HepG2 (cell line): ENCODE measurements around the gene UQCC2. TPM values are rescaled to one million over a fixed set of nuclear protein-coding genes. Genes with fewer than 3 reads are reported as not detected.

ENCODE experiments used
- ATAC-seq: fragments of 200-7000 bp; cut with Tn5 transposase; 3 replicates; pipeline ENCODE4 v1.9.1; 2020; ENCODE audit warnings: mild to moderate bottlenecking, moderate library complexity
- BruUV-seq: library from RNA; stranded (reverse); fragments of 400-500 nt; replicated peaks from 2 replicates; lab custom pipeline; 2021; lab: Mats Ljungman, UMichigan
- CTCF ChIA-PET: fragments of 300-600 bp; formaldehyde crosslinking; extraction: SDS; loops from one replicate; lab custom pipeline; 2021; ENCODE audit warnings: low total read pairs, inconsistent platforms, low intra/inter-chr PET ratio; lab: Yijun Ruan, JAX
- POLR2A ChIA-PET: fragments of 350-600 bp; sonication (Branson Sonifier 250); formaldehyde crosslinking; loops from one replicate; lab custom pipeline; 2020; ENCODE audit warnings: antibody characterized with exemption, inconsistent platforms; lab: Yijun Ruan, JAX
- DNase-seq: peaks from one replicate; pipeline ENCODE4 v3.0.0-alpha.2; 2015; ENCODE audit warnings: low spot score
- FAIRE-seq: peaks from 3 replicates; lab custom pipeline; 2011; peaks lifted over from hg19 to GRCh38; lab: Jason Lieb, UNC
- H2AFZ ChIP-seq: one replicate; pipeline ENCODE4 v1.6.1; 2011; ENCODE audit warnings: low read length, inconsistent platforms
- H3K27ac ChIP-seq: fragments of 300-600 bp; 3 replicates; pipeline ENCODE4 v1.8.0; 2011; ENCODE audit warnings: mixed run types, mild to moderate bottlenecking, mixed read lengths, low read length, inconsistent platforms; ENCODE audit not compliant: insufficient read depth; ENCODE audit errors: extremely low read length
- H3K27me3 ChIP-seq, 2 experiments: fragments of 200-600 bp in 1 of 2; 2 replicates in 1 of 2; 3 replicates in 1 of 2; pipeline versions ENCODE4 v1.6.0 to v1.8.0; 2011; ENCODE audit warnings: low read length in 2 of 2, mild to moderate bottlenecking in 2 of 2, moderate library complexity in 2 of 2, inconsistent platforms in 1 of 2; ENCODE audit not compliant: insufficient read depth in 2 of 2, control insufficient read depth in 1 of 2
- H3K36me3 ChIP-seq, 2 experiments: fragments of 200-600 bp in 1 of 2; replicated peaks in 1 of 2; 2 replicates in 1 of 2; 3 replicates in 1 of 2; pipeline versions ENCODE4 v1.5.1 to v1.8.0; 2011; ENCODE audit warnings: low read length in 2 of 2, inconsistent platforms in 1 of 2; ENCODE audit not compliant: insufficient read depth in 2 of 2, control insufficient read depth in 1 of 2
- H3K4me1 ChIP-seq: 2 replicates; pipeline ENCODE4 v1.5.1; 2012; ENCODE audit warnings: low read length, inconsistent platforms; ENCODE audit not compliant: insufficient read depth
- H3K4me2 ChIP-seq: 2 replicates; pipeline ENCODE4 v1.6.0; 2011; ENCODE audit warnings: low read depth, low read length, inconsistent platforms
- H3K4me3 ChIP-seq, 3 experiments: fragments of 200-600 bp in 1 of 3; sonication (generic), shearing (Covaris generic) in 1 of 3; replicated peaks in 1 of 3; 2 replicates each; pipeline ENCODE4 v1.5.1; 2011 to 2016; ENCODE audit warnings: low read length in 3 of 3, inconsistent platforms in 2 of 3, low read depth in 2 of 3, mild to moderate bottlenecking in 2 of 3, control low read depth in 1 of 3, mixed read lengths in 1 of 3; ENCODE audit not compliant: insufficient read depth in 1 of 3
- H3K79me2 ChIP-seq: one replicate; pipeline ENCODE4 v1.6.1; 2011; ENCODE audit warnings: low read length, inconsistent platforms; ENCODE audit not compliant: insufficient read depth
- H3K9ac ChIP-seq: 2 replicates; pipeline ENCODE4 v1.6.0; 2011; ENCODE audit warnings: mild to moderate bottlenecking, low read depth, low read length, inconsistent platforms; ENCODE audit not compliant: insufficient read depth
- H3K9me3 ChIP-seq: 2 replicates; pipeline ENCODE4 v1.5.1; 2012; ENCODE audit warnings: mild to moderate bottlenecking, low read length
- H4K20me1 ChIP-seq: 2 replicates; pipeline ENCODE4 v1.6.0; 2011; ENCODE audit warnings: inconsistent platforms, mild to moderate bottlenecking, low read length, moderate library complexity; ENCODE audit not compliant: insufficient read depth
- DNMT3B ChIP-seq: conservative IDR thresholded peaks from 2 replicates; pipeline ENCODE4 v1.6.1; 2016; ENCODE audit warnings: missing biosample characterization, control low read depth
- DR1 ChIP-seq: sonication (generic); formaldehyde crosslinking; IDR thresholded peaks from 2 replicates; pipeline ENCODE4 v1.8.0; 2021; ENCODE audit warnings: mild to moderate bottlenecking, missing genetic modification reagents, inconsistent platforms
- ESRRA ChIP-seq: sonication (generic); formaldehyde crosslinking; IDR thresholded peaks from 2 replicates; pipeline ENCODE4 v1.5.1; 2020; ENCODE audit warnings: mild to moderate bottlenecking, low read depth, missing genetic modification reagents
- IRX3 ChIP-seq: sonication (generic); formaldehyde crosslinking; IDR thresholded peaks from 2 replicates; pipeline ENCODE4 v1.8.1; 2023; ENCODE audit warnings: mild to moderate bottlenecking, low read depth, missing genetic modification reagents, borderline replicate concordance
- NPAS2 ChIP-seq: sonication (generic); formaldehyde crosslinking; IDR thresholded peaks from 2 replicates; pipeline ENCODE4 v1.8.0; 2022; ENCODE audit warnings: mild to moderate bottlenecking, missing genetic modification reagents, borderline replicate concordance
- POLR2A ChIP-seq, 2 experiments: IDR thresholded peaks; 2 replicates each; pipeline ENCODE4 v1.6.1; 2011; ENCODE audit warnings: low read depth in 2 of 2, low read length in 2 of 2, mild to moderate bottlenecking in 1 of 2, moderate library complexity in 1 of 2; ENCODE audit not compliant: insufficient read depth in 1 of 2
- POLR2G ChIP-seq: fragments of 200-400 bp; formaldehyde crosslinking; IDR thresholded peaks from 2 replicates; pipeline ENCODE4 v1.6.1; 2018; ENCODE audit warnings: mild to moderate bottlenecking, low read depth, low read length, moderate library complexity
- STAG1 ChIP-seq: sonication (generic); formaldehyde crosslinking; IDR thresholded peaks from 2 replicates; pipeline ENCODE4 v1.4.0; 2020; ENCODE audit warnings: missing genetic modification reagents
- TGIF2 ChIP-seq: IDR thresholded peaks from 2 replicates; pipeline ENCODE4 v1.6.1; 2016; ENCODE audit warnings: control low read depth, missing compliant biosample characterization
- TP53 ChIP-seq: sonication (generic); formaldehyde crosslinking; conservative IDR thresholded peaks from 2 replicates; pipeline ENCODE4 v1.4.0; 2020; ENCODE audit warnings: missing genetic modification reagents
- ZNF333 ChIP-seq: sonication (generic); formaldehyde crosslinking; IDR thresholded peaks from 2 replicates; pipeline ENCODE4 v1.4.0; 2020; ENCODE audit warnings: mild to moderate bottlenecking, missing genetic modification reagents, borderline replicate concordance
- ZNF574 ChIP-seq: sonication (generic); formaldehyde crosslinking; IDR thresholded peaks from 2 replicates; pipeline ENCODE4 v1.4.0; 2020; ENCODE audit warnings: missing genetic modification reagents
- ZNF7 ChIP-seq: IDR thresholded peaks from 2 replicates; pipeline ENCODE4 v1.6.1; 2016; ENCODE audit warnings: missing biosample characterization, missing genetic modification reagents
- ZSCAN31 ChIP-seq: sonication (generic); formaldehyde crosslinking; IDR thresholded peaks from 2 replicates; pipeline ENCODE4 v1.5.0; 2020; ENCODE audit warnings: low read depth, mild to moderate bottlenecking, missing genetic modification reagents
- WGBS: methylation state at CpG from one replicate; pipeline ENCODE4 v1.1.6; 2017; ENCODE audit warnings: low lambda C conversion rate; 5-methylcytosine and 5-hydroxymethylcytosine counted together
- in situ Hi-C: cut with HindIII; loops from 2 replicates; pipeline ENCODE4 v1.10.0; 2017; ENCODE audit warnings: low pct_unique_long_range_greater_than_20kb; ENCODE audit not compliant: extremely low pct_ligation_motif_present
- intact Hi-C: fragments of 100-400 bp; cut with micrococcal nuclease; formaldehyde crosslinking; loops from one replicate; pipeline ENCODE4 v1.10.0; 2022; ENCODE audit not compliant: unreplicated experiment
- polyA plus RNA-seq, 8 experiments: library from polyadenylated mRNA; depleted of rRNA in 3 of 8; stranded (reverse) in 7 of 8; unstranded in 1 of 8; fragments of >200 nt; fragmentation: Illumina TruSeq in 4 of 8; extraction: Trizol in 4 of 8; gene quantifications; 2 replicates each; pipeline versions ENCODE4 v1.2.1 to v1.2.3, GENCODE V29; 2011 to 2016; ENCODE audit warnings: low read depth in 4 of 8, missing spikeins in 1 of 8, mixed read lengths in 1 of 8; ENCODE audit not compliant: insufficient read depth in 1 of 8
- total RNA-seq, 5 experiments: library from RNA; depleted of rRNA; stranded (reverse); fragments of >200 nt; fragmentation: Illumina TruSeq; extraction: Trizol; gene quantifications; 2 replicates each; pipeline ENCODE4 v1.2.3, GENCODE V29; 2016; ENCODE audit warnings: low read depth in 1 of 5
- TF ChIP-seq, protein P1 (sequence below): IDR thresholded peaks from 2 replicates; pipeline ENCODE4 v1.6.1; 2016; ENCODE audit warnings: mild to moderate bottlenecking, missing biosample characterization, missing genetic modification reagents
- TF ChIP-seq, protein P2 (sequence below): fragments of 450-650 bp; IDR thresholded peaks from 2 replicates; pipeline ENCODE4 v1.6.1; 2017
- TF ChIP-seq, protein P3 (sequence below): sonication (generic); formaldehyde crosslinking; IDR thresholded peaks from 2 replicates; pipeline ENCODE4 v1.5.1; 2020; ENCODE audit warnings: missing genetic modification reagents, mild to moderate bottlenecking, borderline replicate concordance
- TF ChIP-seq, protein P4 (sequence below): sonication (generic); formaldehyde crosslinking; conservative IDR thresholded peaks from 2 replicates; pipeline ENCODE4 v1.4.0; 2020; ENCODE audit warnings: missing genetic modification reagents

UQCC2 gene
- total and polyA plus RNA-seq, 2 of the 13 experiments (the other 11 are each of a cell fraction or from before 2014, with no cell fraction given): 82.4 to 238 TPM

DNA sequence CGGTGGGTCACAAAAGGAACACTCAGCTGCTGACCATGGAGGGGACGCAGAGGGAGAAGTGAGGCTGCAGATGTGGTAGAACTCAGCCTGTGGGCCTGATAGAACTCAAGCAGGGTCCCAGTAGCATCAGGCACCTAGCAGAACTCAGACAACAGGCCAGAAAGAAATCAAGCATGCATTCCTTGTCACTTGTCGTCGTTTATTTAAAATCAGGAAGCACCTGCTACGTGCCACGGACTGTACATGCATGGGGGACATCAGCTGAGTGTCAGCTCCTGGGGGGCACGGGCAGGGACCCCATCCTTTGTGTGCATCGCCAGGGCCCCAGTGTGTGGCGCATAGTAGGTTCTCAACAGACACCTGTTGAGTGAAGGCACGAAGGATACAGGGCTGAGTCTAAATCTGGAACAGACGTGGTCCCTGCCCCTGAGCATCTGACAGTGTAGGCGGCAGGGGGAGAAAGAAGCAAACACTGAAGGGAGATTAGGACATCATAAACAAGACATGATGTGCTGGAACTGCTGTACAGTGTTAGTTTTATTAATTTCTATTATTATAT, 32.5 kb downstream of the UQCC2 start:
- Histone ChIP-seq H3K4me1 (no peaks in the 10 kb centered on the region), H3K27me3 (no peaks in the 10 kb centered on the region)
- TF ChIP-seq DR1 (CRISPR knock-in tag): no peak
- no peak for TF ChIP-seq ZNF574 (CRISPR knock-in tag)
- no peak for TF ChIP-seq ESRRA
- TF ChIP-seq POLR2G: no peak
- TF ChIP-seq STAG1 (CRISPR knock-in tag): no peak
- TF ChIP-seq, protein P1, sequence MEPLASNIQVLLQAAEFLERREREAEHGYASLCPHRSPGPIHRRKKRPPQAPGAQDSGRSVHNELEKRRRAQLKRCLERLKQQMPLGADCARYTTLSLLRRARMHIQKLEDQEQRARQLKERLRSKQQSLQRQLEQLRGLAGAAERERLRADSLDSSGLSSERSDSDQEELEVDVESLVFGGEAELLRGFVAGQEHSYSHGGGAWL: no peak
- TF ChIP-seq, protein P2, sequence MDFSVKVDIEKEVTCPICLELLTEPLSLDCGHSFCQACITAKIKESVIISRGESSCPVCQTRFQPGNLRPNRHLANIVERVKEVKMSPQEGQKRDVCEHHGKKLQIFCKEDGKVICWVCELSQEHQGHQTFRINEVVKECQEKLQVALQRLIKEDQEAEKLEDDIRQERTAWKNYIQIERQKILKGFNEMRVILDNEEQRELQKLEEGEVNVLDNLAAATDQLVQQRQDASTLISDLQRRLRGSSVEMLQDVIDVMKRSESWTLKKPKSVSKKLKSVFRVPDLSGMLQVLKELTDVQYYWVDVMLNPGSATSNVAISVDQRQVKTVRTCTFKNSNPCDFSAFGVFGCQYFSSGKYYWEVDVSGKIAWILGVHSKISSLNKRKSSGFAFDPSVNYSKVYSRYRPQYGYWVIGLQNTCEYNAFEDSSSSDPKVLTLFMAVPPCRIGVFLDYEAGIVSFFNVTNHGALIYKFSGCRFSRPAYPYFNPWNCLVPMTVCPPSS: no peak
- TF ChIP-seq TGIF2: no peak
- no peak for TF ChIP-seq DNMT3B (CRISPR knock-in tag)
- no peak for TF ChIP-seq POLR2A (IDR thresholded peaks at IDR 0.05; ENCODE audit: insufficient read depth in 1 of 2, low read depth in 2 of 2, low read length in 2 of 2)
- TF ChIP-seq TP53 (CRISPR knock-in tag): no peak
- TF ChIP-seq, protein P3, sequence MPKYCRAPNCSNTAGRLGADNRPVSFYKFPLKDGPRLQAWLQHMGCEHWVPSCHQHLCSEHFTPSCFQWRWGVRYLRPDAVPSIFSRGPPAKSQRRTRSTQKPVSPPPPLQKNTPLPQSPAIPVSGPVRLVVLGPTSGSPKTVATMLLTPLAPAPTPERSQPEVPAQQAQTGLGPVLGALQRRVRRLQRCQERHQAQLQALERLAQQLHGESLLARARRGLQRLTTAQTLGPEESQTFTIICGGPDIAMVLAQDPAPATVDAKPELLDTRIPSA (CRISPR knock-in tag): no peak
- no peak for TF ChIP-seq NPAS2 (CRISPR knock-in tag)
- TF ChIP-seq, protein P4, sequence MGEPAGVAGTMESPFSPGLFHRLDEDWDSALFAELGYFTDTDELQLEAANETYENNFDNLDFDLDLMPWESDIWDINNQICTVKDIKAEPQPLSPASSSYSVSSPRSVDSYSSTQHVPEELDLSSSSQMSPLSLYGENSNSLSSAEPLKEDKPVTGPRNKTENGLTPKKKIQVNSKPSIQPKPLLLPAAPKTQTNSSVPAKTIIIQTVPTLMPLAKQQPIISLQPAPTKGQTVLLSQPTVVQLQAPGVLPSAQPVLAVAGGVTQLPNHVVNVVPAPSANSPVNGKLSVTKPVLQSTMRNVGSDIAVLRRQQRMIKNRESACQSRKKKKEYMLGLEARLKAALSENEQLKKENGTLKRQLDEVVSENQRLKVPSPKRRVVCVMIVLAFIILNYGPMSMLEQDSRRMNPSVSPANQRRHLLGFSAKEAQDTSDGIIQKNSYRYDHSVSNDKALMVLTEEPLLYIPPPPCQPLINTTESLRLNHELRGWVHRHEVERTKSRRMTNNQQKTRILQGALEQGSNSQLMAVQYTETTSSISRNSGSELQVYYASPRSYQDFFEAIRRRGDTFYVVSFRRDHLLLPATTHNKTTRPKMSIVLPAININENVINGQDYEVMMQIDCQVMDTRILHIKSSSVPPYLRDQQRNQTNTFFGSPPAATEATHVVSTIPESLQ (CRISPR knock-in tag): no peak
- no peak for TF ChIP-seq IRX3 (CRISPR knock-in tag)
- TF ChIP-seq ZSCAN31 (CRISPR knock-in tag): no peak
- TF ChIP-seq ZNF333 (CRISPR knock-in tag): no peak
- TF ChIP-seq ZNF7 (CRISPR knock-in tag): no peak
- TF ChIP-seq, all 625 proteins: peak for 0
- in situ Hi-C loops (no loop called here), intact Hi-C loops (no loop called here)
- DNase-seq: no peak
- BruUV-seq: no TSS peak
- no peak overlapping the region for H3K4me3 ChIP-seq
- no peak for ATAC-seq
- H3K36me3 ChIP-seq: peaks cover 7 to 8% of the 10 kb centered on the region in 2 experiments; a peak in 2 of 5 replicates
- FAIRE-seq: no peak
- no peaks in the 10 kb centered on the region for H3K79me2 ChIP-seq
- ChIA-PET POLR2A (no interaction called here), CTCF (no interaction called here)
- H3K4me2 ChIP-seq: no peak overlapping the region
- no peak overlapping the region for H3K27ac ChIP-seq
- no peak overlapping the region for H3K9ac ChIP-seq
- H4K20me1 ChIP-seq: no peaks in the 10 kb centered on the region; the same call in 1 of the 2 replicates
- H2AFZ ChIP-seq: no peak overlapping the region
- H3K9me3 ChIP-seq: no peaks in the 10 kb centered on the region
- WGBS: 94% methylated on average over 12 of the region's 12 CpGs
